Measurements from ENCODE around the gene CGREF1. TPM values are rescaled to one million over a fixed set of nuclear protein-coding genes. Genes with fewer than 3 reads are reported as not detected.

CGREF1 gene
- total RNA-seq, 1 donor from 2014 or later = 0.43 TPM

- H3K36me3 ChIP-seq = no peaks in the 10 kb centered on the region
- no peak overlapping the region for H3K27ac ChIP-seq
- H3K4me3 ChIP-seq = no peak overlapping the region
- DNase-seq = no peak
- no peak for TF ChIP-seq CTCF (IDR thresholded peaks at IDR 0.05)
- H3K27me3 ChIP-seq = no peaks in the 10 kb centered on the region
- H3K4me1 ChIP-seq = no peaks in the 10 kb centered on the region
- ATAC-seq = no peak
- intact Hi-C loops (cut with DNase I) = no loop called here
- H3K9me3 ChIP-seq = no peaks in the 10 kb centered on the region
Measured at GRCh38 chr2:27152102-27152795, 33.3 kb upstream of the CGREF1 start.

GRCh38 chr2:27150639-27151230 is 31.8 kb upstream of the CGREF1 start:
- DNase-seq (no peak), ATAC-seq (no peak)
- Histone ChIP-seq H3K27me3 (no peaks in the 10 kb centered on the region), H3K9me3 (no peaks in the 10 kb centered on the region), H3K36me3 (no peaks in the 10 kb centered on the region), H3K4me1 (no peaks in the 10 kb centered on the region), H3K27ac (no peak overlapping the region), H3K4me3 (no peak overlapping the region)
- intact Hi-C loops (cut with DNase I) = no loop called here
- no peak for TF ChIP-seq CTCF (IDR thresholded peaks at IDR 0.05)

DNA sequence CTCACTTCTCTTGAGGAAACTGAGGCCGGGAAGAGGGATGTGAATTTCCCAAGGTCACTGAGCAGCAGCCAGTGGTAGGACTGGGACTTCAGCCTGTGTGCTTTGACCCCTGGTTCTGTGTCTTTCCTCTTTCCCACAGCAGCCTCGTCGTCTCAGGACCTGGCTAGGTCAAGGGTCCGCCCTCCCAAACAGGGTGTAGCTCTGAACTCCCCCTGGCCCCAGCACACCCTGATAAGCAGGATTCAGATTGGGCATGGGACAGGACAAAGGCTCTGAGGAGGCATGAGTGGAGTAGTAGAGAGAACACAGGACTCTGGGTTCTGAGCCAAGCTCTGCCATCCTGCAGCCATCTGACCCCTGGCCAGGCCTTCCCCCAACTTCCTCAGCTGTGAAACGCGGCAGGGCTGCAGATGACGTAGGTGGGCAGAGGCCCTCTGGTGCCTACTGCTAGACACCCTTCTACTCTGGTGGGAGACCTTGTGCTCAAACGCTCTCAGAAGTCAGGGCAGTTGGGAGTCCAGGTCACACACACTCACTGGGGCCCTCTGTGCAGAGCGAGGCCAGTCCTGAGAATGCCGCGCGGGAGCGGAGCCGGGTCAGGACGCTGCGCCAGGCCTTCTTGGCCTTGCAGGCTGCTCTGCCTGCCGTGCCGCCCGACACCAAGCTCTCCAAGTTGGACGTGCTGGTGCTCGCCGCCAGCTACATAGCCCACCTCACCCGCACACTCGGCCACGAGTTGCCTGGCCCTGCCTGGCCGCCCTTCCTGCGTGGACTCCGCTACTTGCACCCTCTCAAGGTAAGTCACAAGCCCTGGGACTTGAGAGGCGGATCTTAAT is 30.9 kb upstream of the CGREF1 start:
- intact Hi-C loops (cut with DNase I) = no loop called here
- no peak for TF ChIP-seq CTCF (IDR thresholded peaks at IDR 0.05)
- ATAC-seq (no peak), DNase-seq (no peak)
- no peaks in the 10 kb centered on the region for H3K9me3 ChIP-seq
- no peak overlapping the region for H3K4me3 ChIP-seq
- no peak overlapping the region for H3K27ac ChIP-seq
- H3K36me3 ChIP-seq = no peaks in the 10 kb centered on the region
- H3K27me3 ChIP-seq = no peaks in the 10 kb centered on the region
- no peaks in the 10 kb centered on the region for H3K4me1 ChIP-seq

- Histone ChIP-seq H3K27ac (no peak within 1 kb of the TSS), H3K36me3 (no peaks in the 10 kb centered on the region), H3K4me1 (no peaks in the 10 kb centered on the region), H3K4me3 (no peak within 1 kb of the TSS), H3K9me3 (no peaks in the 10 kb centered on the region), H3K27me3 (no peaks in the 10 kb centered on the region)
- ATAC-seq = no peak
- no peak for TF ChIP-seq CTCF (IDR thresholded peaks at IDR 0.05)
- no peak for DNase-seq
- intact Hi-C loops (cut with DNase I) = no loop called here
Measured at GRCh38 chr2:27148801-27149439, 30.0 kb upstream of the CGREF1 start, which contains the start of gene TCF23. Gene TCF23, plus strand, starts transcription at chr2:27149004. Its CDS starts 130 bp downstream, at chr2:27149134.

- Histone ChIP-seq H3K27me3 (no peaks in the 10 kb centered on the region), H3K4me3 (no peak overlapping the region), H3K36me3 (no peaks in the 10 kb centered on the region), H3K4me1 (no peaks in the 10 kb centered on the region), H3K9me3 (no peaks in the 10 kb centered on the region), H3K27ac (no peak overlapping the region)
- intact Hi-C loops (cut with DNase I) = no loop called here
- DNase-seq (no peak), ATAC-seq (no peak)
- no peak for TF ChIP-seq CTCF (IDR thresholded peaks at IDR 0.05)
Measured at GRCh38 chr2:27147935-27148334, 29.0 kb upstream of the CGREF1 start.
